ENCODE results near the gene TMEM175.

- TF ChIP-seq ZNF8 (CRISPR knock-in tag; IDR thresholded peaks at IDR 0.05) (no peak), CREB5 (CRISPR knock-in tag; IDR thresholded peaks at IDR 0.05; ENCODE audit: low read depth) (no peak)
These were observed 31.3 kb downstream of the TMEM175 start for GRCh38 chr4:963276-964225.

Measured in SK-N-SH treated with all-trans-retinoic acid at 6 μM for 48 hours (cell line).